ENCODE results near the gene ZNF311. TPM values are rescaled to one million over a fixed set of nuclear protein-coding genes. Genes with fewer than 3 reads are reported as not detected.

The ZNF311 gene
- total and polyA plus RNA-seq, 9 of the 15 experiments (the other 6 are each of a cell fraction or from before 2014, with no cell fraction given) = 5.1 to 10.0 (median 7.5) TPM

DNA sequence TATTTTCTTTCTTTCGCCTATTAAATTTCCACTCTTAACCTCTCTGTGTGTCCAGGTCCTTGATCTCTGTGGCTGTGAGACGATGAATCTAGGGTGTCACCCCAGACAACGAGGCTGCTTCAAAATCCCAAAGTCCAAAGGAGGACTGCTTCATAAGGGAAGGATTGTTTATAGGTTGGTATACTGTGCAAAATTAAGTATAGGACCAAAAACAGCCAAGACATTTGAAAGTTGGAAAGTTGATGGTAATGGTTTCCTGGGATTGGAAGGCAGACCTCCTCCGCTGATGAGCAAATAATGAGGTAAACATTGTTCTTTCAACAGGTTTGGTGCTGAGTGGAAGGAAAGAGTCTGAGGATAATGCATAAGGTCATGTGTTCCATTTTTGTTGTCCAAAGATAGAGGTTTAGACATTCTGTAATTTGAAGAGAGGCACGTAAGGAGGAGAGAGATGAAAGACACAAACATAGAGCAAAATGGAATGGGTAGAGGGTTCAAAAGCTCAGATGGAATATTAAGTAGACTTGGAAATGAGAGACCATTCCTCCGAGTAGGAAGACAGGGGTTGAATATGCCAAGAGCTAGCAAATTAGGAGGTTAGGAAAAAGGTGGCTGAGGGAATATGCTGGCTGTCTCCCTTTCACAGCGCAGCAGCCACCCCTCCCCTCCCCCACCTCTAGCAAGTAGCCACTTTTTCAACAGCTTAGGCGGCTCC, 24.8 kb downstream of the ZNF311 start (continued):
- peak; percentile 22; the same call in 1 of the 2 replicates for TF ChIP-seq TEAD2 (tag; IDR thresholded peaks at IDR 0.05)
- TF ChIP-seq HMGN3 (IDR thresholded peaks at IDR 0.05; ENCODE audit: borderline replicate concordance, extremely low read depth, insufficient read length, low read depth, low read length) = no peak
- TF ChIP-seq NR1H2 (CRISPR knock-in tag; IDR thresholded peaks at IDR 0.05) = no peak
- peak; percentile 96 for TF ChIP-seq NFRKB (IDR thresholded peaks at IDR 0.05; ENCODE audit: low read depth)
- TF ChIP-seq GABPA (tag; conservative IDR thresholded peaks at IDR 0.05; ENCODE audit: low read depth) = peak; percentile 6; the same call in 1 of the 2 replicates
- TF ChIP-seq NCOR1 (IDR thresholded peaks at IDR 0.05) = no peak
- TF ChIP-seq, protein P1, sequence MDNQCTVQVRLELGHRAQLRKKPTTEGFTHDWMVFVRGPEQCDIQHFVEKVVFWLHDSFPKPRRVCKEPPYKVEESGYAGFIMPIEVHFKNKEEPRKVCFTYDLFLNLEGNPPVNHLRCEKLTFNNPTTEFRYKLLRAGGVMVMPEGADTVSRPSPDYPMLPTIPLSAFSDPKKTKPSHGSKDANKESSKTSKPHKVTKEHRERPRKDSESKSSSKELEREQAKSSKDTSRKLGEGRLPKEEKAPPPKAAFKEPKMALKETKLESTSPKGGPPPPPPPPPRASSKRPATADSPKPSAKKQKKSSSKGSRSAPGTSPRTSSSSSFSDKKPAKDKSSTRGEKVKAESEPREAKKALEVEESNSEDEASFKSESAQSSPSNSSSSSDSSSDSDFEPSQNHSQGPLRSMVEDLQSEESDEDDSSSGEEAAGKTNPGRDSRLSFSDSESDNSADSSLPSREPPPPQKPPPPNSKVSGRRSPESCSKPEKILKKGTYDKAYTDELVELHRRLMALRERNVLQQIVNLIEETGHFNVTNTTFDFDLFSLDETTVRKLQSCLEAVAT (IDR thresholded peaks at IDR 0.05) = peak in 1 of 2 experiments; percentile 17; a peak in 2 of 4 replicates
- 0 out of 4 replicates have a peak, but pooled peaks of 1 of the 2 experiments have one; percentile 14 for TF ChIP-seq CSDE1 (IDR thresholded peaks at IDR 0.05)
- TF ChIP-seq SREBF1 (IDR thresholded peaks at IDR 0.05; ENCODE audit: borderline replicate concordance, low read depth, low read length) = no peak
- TF ChIP-seq, protein P2, sequence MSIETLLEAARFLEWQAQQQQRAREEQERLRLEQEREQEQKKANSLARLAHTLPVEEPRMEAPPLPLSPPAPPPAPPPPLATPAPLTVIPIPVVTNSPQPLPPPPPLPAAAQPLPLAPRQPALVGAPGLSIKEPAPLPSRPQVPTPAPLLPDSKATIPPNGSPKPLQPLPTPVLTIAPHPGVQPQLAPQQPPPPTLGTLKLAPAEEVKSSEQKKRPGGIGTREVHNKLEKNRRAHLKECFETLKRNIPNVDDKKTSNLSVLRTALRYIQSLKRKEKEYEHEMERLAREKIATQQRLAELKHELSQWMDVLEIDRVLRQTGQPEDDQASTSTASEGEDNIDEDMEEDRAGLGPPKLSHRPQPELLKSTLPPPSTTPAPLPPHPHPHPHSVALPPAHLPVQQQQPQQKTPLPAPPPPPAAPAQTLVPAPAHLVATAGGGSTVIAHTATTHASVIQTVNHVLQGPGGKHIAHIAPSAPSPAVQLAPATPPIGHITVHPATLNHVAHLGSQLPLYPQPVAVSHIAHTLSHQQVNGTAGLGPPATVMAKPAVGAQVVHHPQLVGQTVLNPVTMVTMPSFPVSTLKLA (conservative IDR thresholded peaks at IDR 0.05) = no peak
- TF ChIP-seq ZNF589 (CRISPR knock-in tag; IDR thresholded peaks at IDR 0.05; ENCODE audit: low read depth) = no peak; the same call in 1 of the 2 replicates
- no peak for TF ChIP-seq ZNF785 (CRISPR knock-in tag; IDR thresholded peaks at IDR 0.05)
- TF ChIP-seq, protein P3, sequence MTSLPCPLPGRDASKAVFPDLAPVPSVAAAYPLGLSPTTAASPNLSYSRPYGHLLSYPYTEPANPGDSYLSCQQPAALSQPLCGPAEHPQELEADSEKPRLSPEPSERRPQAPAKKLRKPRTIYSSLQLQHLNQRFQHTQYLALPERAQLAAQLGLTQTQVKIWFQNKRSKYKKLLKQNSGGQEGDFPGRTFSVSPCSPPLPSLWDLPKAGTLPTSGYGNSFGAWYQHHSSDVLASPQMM (CRISPR knock-in tag; IDR thresholded peaks at IDR 0.05) = no peak
- no peak for TF ChIP-seq NR4A1 (CRISPR knock-in tag; IDR thresholded peaks at IDR 0.05)
- TF ChIP-seq NR4A1 (tag; IDR thresholded peaks at IDR 0.05) = peak; percentile 72; the same call in 1 of the 2 replicates
- no peak for TF ChIP-seq PHF21A (IDR thresholded peaks at IDR 0.05; ENCODE audit: borderline replicate concordance, low read depth)
- TF ChIP-seq ARID1B (IDR thresholded peaks at IDR 0.05) = no peak
- no peak for TF ChIP-seq PYGO2 (tag; IDR thresholded peaks at IDR 0.05)
- TF ChIP-seq ZNF174 (CRISPR knock-in tag; IDR thresholded peaks at IDR 0.05) = no peak
- TF ChIP-seq, protein P4, sequence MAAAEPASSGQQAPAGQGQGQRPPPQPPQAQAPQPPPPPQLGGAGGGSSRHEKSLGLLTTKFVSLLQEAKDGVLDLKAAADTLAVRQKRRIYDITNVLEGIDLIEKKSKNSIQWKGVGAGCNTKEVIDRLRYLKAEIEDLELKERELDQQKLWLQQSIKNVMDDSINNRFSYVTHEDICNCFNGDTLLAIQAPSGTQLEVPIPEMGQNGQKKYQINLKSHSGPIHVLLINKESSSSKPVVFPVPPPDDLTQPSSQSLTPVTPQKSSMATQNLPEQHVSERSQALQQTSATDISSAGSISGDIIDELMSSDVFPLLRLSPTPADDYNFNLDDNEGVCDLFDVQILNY (CRISPR knock-in tag; IDR thresholded peaks at IDR 0.05) = no peak
- TF ChIP-seq ZNF197 (CRISPR knock-in tag; IDR thresholded peaks at IDR 0.05; ENCODE audit: low read depth) = no peak
- TF ChIP-seq CBFB (CRISPR knock-in tag; IDR thresholded peaks at IDR 0.05) = no peak
- TF ChIP-seq CHD4 (IDR thresholded peaks at IDR 0.05; ENCODE audit: insufficient read depth, insufficient replicate concordance, low read depth, low read length, poor library complexity, severe bottlenecking) = no peak
- no peak for TF ChIP-seq FOXP1 (CRISPR knock-in tag; IDR thresholded peaks at IDR 0.05)
- no peak for TF ChIP-seq DMBX1 (CRISPR knock-in tag; IDR thresholded peaks at IDR 0.05; ENCODE audit: borderline replicate concordance)
